ENCODE data around the gene MED31. TPM values are rescaled to one million over a fixed set of nuclear protein-coding genes. Genes with fewer than 3 reads are reported as not detected.

MED31 gene
- total and polyA plus RNA-seq, 2 of the 13 experiments (the other 11 are each of a cell fraction or from before 2014, with no cell fraction given) = 19.0 to 20.9 TPM

GRCh38 chr17:6676802-6677157, 25.4 kb upstream of the MED31 start:
- intact Hi-C loops (cut with micrococcal nuclease; ENCODE audit: unreplicated experiment) = no loop called here
- ATAC-seq = peak; percentile 17

More at GRCh38 chr17:6676802-6677157, 25.4 kb upstream of the MED31 start:
- H3K27me3 ChIP-seq (ENCODE audit: control insufficient read depth in 1 of 2, insufficient read depth in 2 of 2, low read length in 2 of 2) = no peaks in the 10 kb centered on the region; a peak in 1 of 5 replicates
- peak overlapping the region; percentile 33 to 64 (median 43); a peak in 5 of 6 replicates for H3K4me3 ChIP-seq (replicated peaks in 1 of 3; ENCODE audit: insufficient read depth in 1 of 3, low read depth in 2 of 3, low read length in 3 of 3)
- 47% methylated on average over 3 of the region's 6 CpGs for WGBS (ENCODE audit: low lambda C conversion rate)
- H4K20me1 ChIP-seq (ENCODE audit: insufficient read depth, low read length) = no peaks in the 10 kb centered on the region
- no TSS peak for BruUV-seq (replicated peaks)
- H2AFZ ChIP-seq (ENCODE audit: low read length) = no peak overlapping the region
- H3K27ac ChIP-seq (ENCODE audit: extremely low read length, insufficient read depth, low read length) = peak overlapping the region; percentile 49
- H3K9ac ChIP-seq (ENCODE audit: insufficient read depth, low read depth, low read length) = peak overlapping the region; percentile 57
- no peaks in the 10 kb centered on the region for H3K36me3 ChIP-seq (replicated peaks in 1 of 2; ENCODE audit: control insufficient read depth in 1 of 2, insufficient read depth in 2 of 2, low read length in 2 of 2)
- DNase-seq (ENCODE audit: low spot score) (no peak), FAIRE-seq (no peak)
- H3K79me2 ChIP-seq (ENCODE audit: insufficient read depth, low read length) = no peaks in the 10 kb centered on the region
- no peaks in the 10 kb centered on the region for H3K9me3 ChIP-seq (ENCODE audit: low read length)
- in situ Hi-C loops (cut with HindIII; ENCODE audit: extremely low pct_ligation_motif_present, low pct_unique_long_range_greater_than_20kb) = no loop called here
- peak overlapping the region; percentile 89 for H3K4me2 ChIP-seq (ENCODE audit: low read depth, low read length)
- TF ChIP-seq CERS6 (CRISPR knock-in tag; IDR thresholded peaks at IDR 0.05) (0 out of 2 replicates have a peak, but pooled peaks have one; percentile 39), ZNF235 (CRISPR knock-in tag; IDR thresholded peaks at IDR 0.05; ENCODE audit: borderline replicate concordance) (peak; percentile 72; the same call in 1 of the 2 replicates), ZNF280B (CRISPR knock-in tag; IDR thresholded peaks at IDR 0.05; ENCODE audit: borderline replicate concordance) (0 out of 2 replicates have a peak, but pooled peaks have one; percentile 4), CAMTA2 (CRISPR knock-in tag; IDR thresholded peaks at IDR 0.05; ENCODE audit: borderline replicate concordance) (0 out of 2 replicates have a peak, but pooled peaks have one; percentile 24), KDM5B (CRISPR knock-in tag; IDR thresholded peaks at IDR 0.05; ENCODE audit: borderline replicate concordance) (peak; percentile 59; the same call in 1 of the 2 replicates), ZNF292 (CRISPR knock-in tag; IDR thresholded peaks at IDR 0.05; ENCODE audit: borderline replicate concordance, low read depth) (no peak), NR3C1 (CRISPR knock-in tag; IDR thresholded peaks at IDR 0.05) (no peak), ATF7 (IDR thresholded peaks at IDR 0.05) (no peak), ATF7 (CRISPR knock-in tag; IDR thresholded peaks at IDR 0.05) (no peak), MXD1 (CRISPR knock-in tag; IDR thresholded peaks at IDR 0.05) (0 out of 2 replicates have a peak, but pooled peaks have one; percentile 16), BORCS8-MEF2B (CRISPR knock-in tag; IDR thresholded peaks at IDR 0.05) (peak; percentile 72; the same call in 1 of the 2 replicates), ZSCAN31 (CRISPR knock-in tag; IDR thresholded peaks at IDR 0.05; ENCODE audit: low read depth) (0 out of 2 replicates have a peak, but pooled peaks have one; percentile 2), NRL (CRISPR knock-in tag; IDR thresholded peaks at IDR 0.05; ENCODE audit: borderline replicate concordance) (peak; percentile 76; the same call in 1 of the 2 replicates), ZNF572 (CRISPR knock-in tag; IDR thresholded peaks at IDR 0.05) (0 out of 2 replicates have a peak, but pooled peaks have one; percentile 13)
- H3K4me1 ChIP-seq (ENCODE audit: insufficient read depth, low read length) = peaks cover 67% of the 10 kb centered on the region
- ChIA-PET POLR2A (interaction anchor here (0.8 to 5.0 kb wide), 14 partner anchors 8 to 359 kb away, joined by 3 to 119 read pairs (median 4); partner anchors contain the start of genes C17orf100, MED31, SLC13A5 and SLC16A13), CTCF (ENCODE audit: low intra/inter-chr PET ratio, low total read pairs) (interaction anchor here (1.1 kb wide), 1 partner anchor 36 kb away, joined by 3 read pairs; the partner anchor contains the start of gene SLC13A5)

All from HepG2 (cell line).